T-cell (primary cell): ENCODE data around the gene UQCC5. TPM values are rescaled to one million over a fixed set of nuclear protein-coding genes. Genes with fewer than 3 reads are reported as not detected.

Experiments
- ATAC-seq, 4 experiments: fragments of 200-7000 bp in 3 of 4; fragments of 150-1000 bp in 1 of 4; cut with Tn5 transposase; replicated peaks in 1 of 4; 1 replicate in 3 of 4; 2 replicates in 1 of 4; pipeline ENCODE4 v1.10.0; 2021; ENCODE audit warnings: moderate library complexity in 3 of 4, mild to moderate bottlenecking in 2 of 4, moderate number of reproducible peaks in 1 of 4
- CTCF ChIA-PET, 2 donors: fragments of 300-600 bp; sonication (Branson Sonifier 250); formaldehyde crosslinking; loops; one replicate each; lab custom pipeline; 2022; ENCODE audit warnings: antibody characterized with exemption in 2 of 2; lab: Charles Lee
- POLR2A ChIA-PET, 2 donors: fragments of 300-600 bp; sonication (Branson Sonifier 250); formaldehyde crosslinking; loops; one replicate each; lab custom pipeline; 2022; ENCODE audit warnings: antibody characterized with exemption in 2 of 2; lab: Charles Lee
- DNase-seq, 35 experiments: peaks; one replicate each; pipeline versions ENCODE4 v3.0.0 to v3.0.0-alpha.2; 2013 to 2023
- H3K27ac ChIP-seq: one replicate; pipeline ENCODE4 v1.5.1; 2013; ENCODE audit warnings: low read length
- H3K27me3 ChIP-seq, 2 experiments: replicated peaks in 1 of 2; 1 replicate in 1 of 2; 2 replicates in 1 of 2; pipeline versions ENCODE4 v1.6.1 to v1.7.0; 2013; ENCODE audit warnings: low read length in 1 of 2, mixed read lengths in 1 of 2; ENCODE audit not compliant: control insufficient read depth in 2 of 2, insufficient read depth in 2 of 2; ENCODE audit errors: extremely low read depth in 1 of 2
- H3K36me3 ChIP-seq, 2 donors: 1 replicate in 1 of 2; 2 replicates in 1 of 2; pipeline versions ENCODE4 v1.6.1 to v1.7.0; 2013; ENCODE audit warnings: low read length in 1 of 2; ENCODE audit not compliant: control insufficient read depth in 2 of 2, insufficient read depth in 1 of 2; ENCODE audit errors: extremely low read depth in 1 of 2
- H3K4me1 ChIP-seq, 2 experiments: 1 replicate in 1 of 2; 2 replicates in 1 of 2; pipeline versions ENCODE4 v1.6.1 to v1.7.0; 2013; ENCODE audit warnings: low read length in 2 of 2, mixed read lengths in 1 of 2; ENCODE audit not compliant: insufficient read depth in 2 of 2, control insufficient read depth in 1 of 2; ENCODE audit errors: extremely low read depth in 1 of 2
- H3K4me3 ChIP-seq, 2 donors: 1 replicate in 1 of 2; 2 replicates in 1 of 2; pipeline versions ENCODE4 v1.5.1 to v1.7.0; 2013; ENCODE audit warnings: mild to moderate bottlenecking in 2 of 2, low read length in 1 of 2, moderate library complexity in 1 of 2; ENCODE audit not compliant: control insufficient read depth in 1 of 2; ENCODE audit errors: extremely low read depth in 1 of 2
- H3K9me3 ChIP-seq: 2 replicates; pipeline ENCODE4 v1.7.0; 2013
- H3K27ac Mint-ChIP-seq, 2 donors: one replicate each; pipeline ENCODE4 v1.8.0; 2020 to 2021; ENCODE audit warnings: mild to moderate bottlenecking in 2 of 2, mixed read lengths in 2 of 2
- H3K27me3 Mint-ChIP-seq, 2 donors: one replicate each; pipeline ENCODE4 v1.8.0; 2021 to 2022; ENCODE audit warnings: mixed read lengths in 2 of 2
- H3K36me3 Mint-ChIP-seq: one replicate; pipeline ENCODE4 v1.8.0; 2021; ENCODE audit warnings: mixed read lengths
- H3K4me1 Mint-ChIP-seq, 3 donors: one replicate each; pipeline ENCODE4 v1.8.0; 2020 to 2022; ENCODE audit warnings: mixed read lengths in 3 of 3, mild to moderate bottlenecking in 1 of 3
- H3K4me3 Mint-ChIP-seq, 3 donors: one replicate each; pipeline ENCODE4 v1.8.0; 2020 to 2022; ENCODE audit warnings: mild to moderate bottlenecking in 3 of 3, mixed read lengths in 3 of 3, moderate library complexity in 3 of 3
- H3K9me3 Mint-ChIP-seq, 3 donors: one replicate each; pipeline ENCODE4 v1.8.0; 2020 to 2022; ENCODE audit warnings: mixed read lengths in 3 of 3
- WGBS: methylation state at CpG from one replicate; pipeline ENCODE4 v1.1.5; 2013; ENCODE audit warnings: missing lambda C conversion rate; ENCODE audit not compliant: insufficient coverage; 5-methylcytosine and 5-hydroxymethylcytosine counted together
- total RNA-seq, 35 experiments: library from RNA in 6 of 35; stranded (reverse) in 6 of 35; fragments of 120-200 nt in 1 of 35; gene quantifications; one replicate each; pipeline versions ENCODE4 v1.2.1 to v1.2.4 and lab custom pipeline; 2013 to 2026

Gene UQCC5
- 10 to 100 TPM in 2 of 5 donors, 1 to 10 TPM in 3; 2.5 to 14.8 (median 9.8) TPM for total RNA-seq
- 5.0 TPM for total RNA-seq (2013)
- 4.5 to 13.2 (median 7.5) reads per million in 29 experiments for total RNA-seq (lab: John Stamatoyannopoulos, UW)

- Histone ChIP-seq H3K4me1 (peaks cover 22 to 62% of the 10 kb centered on the region in 2 experiments), H3K36me3 (peaks cover 0 to 2% of the 10 kb centered on the region in 2 donors), H3K27ac (peak within 1 kb of the TSS; percentile 58), H3K27me3 (peaks cover 0 to 25% of the 10 kb centered on the region in 2 experiments), H3K4me3 (peak within 1 kb of the TSS; percentile 76 to 91), H3K9me3 (no peaks in the 10 kb centered on the region)
- H3K4me3 Mint-ChIP-seq = peak within 1 kb of the TSS; percentile 96 to 100 (median 99)
- 0% methylated on average over 60 of the region's 65 CpGs for WGBS
- ATAC-seq (peak; percentile 90 to 92 (median 92)), DNase-seq (peak; percentile 90 to 99 (median 97))
- H3K4me1 Mint-ChIP-seq = peaks cover 52 to 61% (median 55%) of the 10 kb centered on the region in 3 donors
- ChIA-PET CTCF (interaction anchor here in 1 of 2 donors (0.6 to 1.0 kb wide), 3 partner anchors 9 to 1037 kb away, joined by 3 read pairs; partner anchors contain the start of gene DCAF1), POLR2A (interaction anchor here (0.6 kb wide), 2 partner anchors 37 to 784 kb away, joined by 3 to 5 read pairs; no protein-coding TSS in a partner anchor)
- no peaks in the 10 kb centered on the region for H3K9me3 Mint-ChIP-seq
- H3K27ac Mint-ChIP-seq = peak within 1 kb of the TSS; percentile 98 to 99
- H3K27me3 Mint-ChIP-seq = no peaks in the 10 kb centered on the region
- H3K36me3 Mint-ChIP-seq = peaks cover 21% of the 10 kb centered on the region
Measured at GRCh38 chr3:52536369-52537164, at the start of gene UQCC5. Gene UQCC5, plus strand, starts transcription at chr3:52536605. Its CDS starts 151 bp downstream, at chr3:52536756.

- no peaks in the 10 kb centered on the region for H3K9me3 Mint-ChIP-seq
- ATAC-seq (no peak), DNase-seq (no peak)
- POLR2A ChIA-PET = no interaction called here
- H3K27ac Mint-ChIP-seq = no peak overlapping the region
- Histone ChIP-seq H3K27ac (no peak overlapping the region), H3K27me3 (no peaks in the 10 kb centered on the region), H3K36me3 (peaks cover 32 to 71% of the 10 kb centered on the region in 2 donors), H3K4me3 (no peak overlapping the region), H3K9me3 (no peaks in the 10 kb centered on the region), H3K4me1 (no peaks in the 10 kb centered on the region)
- H3K27me3 Mint-ChIP-seq = no peaks in the 10 kb centered on the region
- 96% methylated on average over 27 of the region's 31 CpGs for WGBS
- H3K4me1 Mint-ChIP-seq = no peaks in the 10 kb centered on the region
- H3K4me3 Mint-ChIP-seq = no peak overlapping the region
- CTCF ChIA-PET = no interaction called here
- peaks cover 27% of the 10 kb centered on the region for H3K36me3 Mint-ChIP-seq
Measured at GRCh38 chr3:52487050-52487787, 49.2 kb upstream of the UQCC5 start.

GRCh38 chr3:52487788-52488691 is 48.4 kb upstream of the UQCC5 start:
- Histone ChIP-seq H3K9me3 (no peaks in the 10 kb centered on the region), H3K4me3 (no peak overlapping the region), H3K4me1 (no peaks in the 10 kb centered on the region), H3K27me3 (no peaks in the 10 kb centered on the region), H3K27ac (no peak overlapping the region), H3K36me3 (peaks cover 27 to 69% of the 10 kb centered on the region in 2 donors)
- ChIA-PET POLR2A (no interaction called here), CTCF (interaction anchor here in 1 of 2 donors (0.5 kb wide), 1 partner anchor 15 kb away, joined by 4 read pairs; no protein-coding TSS in a partner anchor)
- Mint-ChIP-seq H3K9me3 (no peaks in the 10 kb centered on the region), H3K4me3 (no peak overlapping the region), H3K27me3 (no peaks in the 10 kb centered on the region), H3K36me3 (peaks cover 35% of the 10 kb centered on the region), H3K27ac (no peak overlapping the region), H3K4me1 (no peaks in the 10 kb centered on the region)
- ATAC-seq (peak in 1 of 4 experiments; percentile 10), DNase-seq (no peak)
- WGBS = 97% methylated on average over 53 of the region's 59 CpGs

- DNase-seq (no peak), ATAC-seq (no peak)
- WGBS = 94% methylated on average over 2 of the region's 3 CpGs
- no peaks in the 10 kb centered on the region for H3K4me1 Mint-ChIP-seq
- Histone ChIP-seq H3K27ac (no peak overlapping the region), H3K4me3 (no peak overlapping the region), H3K9me3 (no peaks in the 10 kb centered on the region), H3K36me3 (peaks cover 27 to 66% of the 10 kb centered on the region in 2 donors), H3K4me1 (no peaks in the 10 kb centered on the region), H3K27me3 (no peaks in the 10 kb centered on the region)
- H3K27me3 Mint-ChIP-seq = no peaks in the 10 kb centered on the region
- H3K9me3 Mint-ChIP-seq = no peaks in the 10 kb centered on the region
- H3K4me3 Mint-ChIP-seq = no peak overlapping the region
- H3K36me3 Mint-ChIP-seq = peaks cover 33% of the 10 kb centered on the region
- ChIA-PET POLR2A (no interaction called here), CTCF (interaction anchor here in 1 of 2 donors (0.5 kb wide), 1 partner anchor 754 kb away, joined by 3 read pairs; no protein-coding TSS in a partner anchor)
- no peak overlapping the region for H3K27ac Mint-ChIP-seq
Measured at GRCh38 chr3:52488746-52489145, 47.7 kb upstream of the UQCC5 start.

- Histone ChIP-seq H3K9me3 (no peaks in the 10 kb centered on the region), H3K27me3 (no peaks in the 10 kb centered on the region), H3K4me1 (no peaks in the 10 kb centered on the region), H3K27ac (no peak overlapping the region), H3K36me3 (peaks cover 27 to 66% of the 10 kb centered on the region in 2 donors), H3K4me3 (no peak overlapping the region)
- ChIA-PET CTCF (no interaction called here), POLR2A (no interaction called here)
- no peak for ATAC-seq
- Mint-ChIP-seq H3K27me3 (no peaks in the 10 kb centered on the region), H3K27ac (no peak overlapping the region), H3K4me1 (peaks cover 2 to 4% (median 2%) of the 10 kb centered on the region in 3 donors), H3K9me3 (no peaks in the 10 kb centered on the region), H3K36me3 (peaks cover 33% of the 10 kb centered on the region), H3K4me3 (no peak overlapping the region)
- 97% methylated on average over 18 of the region's 18 CpGs for WGBS
- no peak for DNase-seq
Measured at GRCh38 chr3:52489453-52489852, 47.0 kb upstream of the UQCC5 start.
